NCI-H526 treated with DMSO at 0.1 percent for 48 hours (cell line): ENCODE data around the gene ART5.

Source experiments
- DNase-seq: peaks from one replicate; lab custom pipeline; 2025; lab: John Stamatoyannopoulos, UW

Gene ART5

DNA sequence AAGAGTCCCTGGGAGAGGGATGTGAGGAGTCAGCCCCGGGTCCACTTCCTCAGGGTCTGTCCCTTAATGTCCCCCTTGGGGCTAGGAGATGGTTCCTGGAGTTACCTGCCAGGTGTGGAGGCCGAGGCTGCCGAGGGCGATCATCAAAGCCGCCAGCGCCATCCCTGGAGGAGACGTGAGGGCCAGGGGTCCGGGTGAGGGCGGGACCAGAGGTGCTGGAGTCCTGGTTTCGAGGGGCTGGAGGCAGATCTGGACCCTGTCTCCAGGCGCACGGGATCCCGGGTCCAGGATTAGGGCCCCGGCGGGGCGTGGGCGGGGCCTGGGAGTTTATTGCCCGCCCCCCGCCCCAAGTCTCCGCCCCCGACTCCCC, at the start of gene ART5:
Gene ART5 (minus strand): TSS at position 292 of the 370 bp plus-strand sequence. CDS start 130 bp downstream, at position 162.
- DNase-seq: peak; percentile 79

- DNase-seq: no peak
Observed at GRCh38 chr11:3686751-3687150, 45.0 kb upstream of the ART5 start.

GRCh38 chr11:3685923-3686322, 44.1 kb upstream of the ART5 start:
- DNase-seq: no peak

DNA sequence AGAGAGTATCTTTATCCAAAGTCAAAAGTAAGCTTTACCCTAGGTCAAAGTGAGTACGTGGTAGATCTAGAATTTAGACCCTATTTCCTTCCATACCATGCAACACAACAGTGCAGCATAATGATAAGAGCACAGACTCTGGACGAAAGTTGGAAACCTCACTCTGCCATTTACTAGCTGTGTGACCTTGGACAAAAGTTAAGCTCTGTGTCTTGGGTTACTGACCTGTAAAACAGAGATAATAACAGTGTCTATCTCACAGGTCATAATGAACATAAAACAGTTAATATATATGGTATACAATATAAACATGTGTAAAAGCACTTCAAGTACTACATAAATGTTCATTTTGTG, 43.0 kb upstream of the ART5 start:
- DNase-seq: no peak

DNA sequence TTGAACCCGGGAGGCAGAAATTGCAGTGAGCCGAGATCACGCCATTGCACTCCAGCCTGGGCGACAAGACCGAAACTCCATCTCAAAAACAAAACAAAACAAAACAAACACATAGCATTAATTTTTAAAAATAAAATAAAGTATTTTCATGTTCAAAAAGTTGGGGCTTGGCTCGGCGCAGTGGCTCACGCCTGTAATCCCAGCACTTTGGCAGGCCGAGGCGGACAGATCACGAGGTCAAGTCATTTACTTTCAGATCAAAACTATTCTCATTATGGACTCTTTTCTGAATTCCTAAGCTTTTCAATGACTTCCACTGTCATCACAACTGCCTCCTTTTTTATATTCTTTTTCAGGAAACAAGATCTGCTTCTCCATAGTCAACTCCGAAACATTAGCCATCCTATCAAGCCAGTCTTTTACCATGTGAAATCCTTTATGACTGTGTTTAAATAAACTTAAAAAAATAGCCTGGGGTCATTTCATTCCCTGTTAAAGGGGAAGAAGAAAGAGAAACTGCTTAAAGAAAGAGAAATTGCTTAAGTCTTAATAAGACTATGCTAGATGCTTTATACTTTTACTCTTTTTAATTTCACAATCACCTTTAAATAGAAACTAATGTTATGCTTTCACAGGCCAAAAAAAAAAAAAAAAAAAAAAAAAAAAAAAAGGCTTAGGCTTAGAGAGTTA, 42.5 kb upstream of the ART5 start:
- no peak for DNase-seq

- no peak for DNase-seq
Observed at GRCh38 chr11:3683039-3683438, 41.2 kb upstream of the ART5 start.

DNA sequence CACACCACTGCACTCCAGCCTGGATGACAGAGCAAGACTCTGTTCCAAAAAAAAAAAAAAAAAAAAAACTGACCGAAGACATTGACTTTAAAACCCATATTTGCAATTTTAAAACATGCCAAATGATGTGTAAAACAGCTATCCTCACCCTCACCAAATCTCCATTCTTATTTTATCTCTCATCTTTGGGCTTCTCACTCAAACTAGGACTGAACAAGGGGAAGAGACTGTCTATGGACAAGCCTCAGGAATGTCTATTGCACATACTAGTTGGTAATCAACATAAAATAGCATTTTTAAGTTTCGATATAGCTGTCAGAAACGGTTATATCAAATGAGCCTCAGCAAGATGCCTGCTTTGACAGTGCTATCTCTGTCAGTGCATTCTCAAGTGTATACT, 37.3 kb upstream of the ART5 start:
- no peak for DNase-seq

GRCh38 chr11:3675971-3676370, 34.2 kb upstream of the ART5 start:
- no peak for DNase-seq

- no peak for DNase-seq
Observed at GRCh38 chr11:3674189-3674588, 32.4 kb upstream of the ART5 start.

DNA sequence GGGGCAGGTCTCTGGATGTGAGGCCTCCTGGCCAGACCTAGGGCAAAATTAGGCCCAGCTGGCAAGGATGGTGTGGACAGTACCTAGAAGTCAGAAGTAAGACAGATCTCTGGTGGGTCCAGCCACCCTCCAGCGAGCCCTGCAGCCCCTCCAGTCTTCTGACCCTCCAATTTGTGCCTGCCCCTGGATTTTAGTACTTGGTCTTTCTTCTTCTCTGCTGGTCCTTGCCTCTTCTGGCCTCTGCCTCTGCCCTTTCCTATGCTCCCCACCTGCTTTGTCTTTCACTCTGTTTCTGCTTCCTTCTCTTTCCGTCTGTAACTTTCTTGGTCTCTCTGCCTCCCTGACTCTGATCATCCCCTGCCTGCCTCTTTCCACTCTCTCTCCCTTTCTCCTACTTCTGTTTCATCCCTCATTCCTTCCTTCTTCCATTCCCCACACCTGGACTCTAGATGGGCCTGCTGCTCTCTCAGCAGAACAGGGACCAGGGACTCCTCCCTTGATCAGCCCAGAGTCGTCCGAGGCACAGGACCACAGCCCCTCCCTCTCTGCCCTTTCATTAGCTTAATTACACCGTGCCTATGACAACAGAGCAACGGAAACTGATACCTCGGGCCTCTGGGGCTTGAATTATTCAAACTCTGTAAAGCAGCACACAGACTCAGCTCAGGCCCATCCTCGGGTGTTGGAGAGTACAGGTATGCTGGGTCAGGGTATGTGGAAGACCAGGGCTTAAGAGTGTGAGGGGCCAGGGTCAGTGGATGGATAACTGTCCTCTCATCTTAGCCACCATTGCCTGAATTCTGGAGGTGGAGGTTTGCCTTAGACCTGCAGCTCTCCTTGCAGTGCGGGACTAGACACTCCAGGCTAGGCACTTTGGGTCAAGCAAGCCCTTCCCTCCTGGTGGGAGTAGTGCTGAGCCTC, 29.8 kb upstream of the ART5 start, which contains the start of gene CHRNA10:
Gene CHRNA10 (minus strand): TSS at position 51 of the 921 bp plus-strand sequence. CDS start 72 bp downstream, outside the sequence.
- peak; percentile 97 for DNase-seq

DNA sequence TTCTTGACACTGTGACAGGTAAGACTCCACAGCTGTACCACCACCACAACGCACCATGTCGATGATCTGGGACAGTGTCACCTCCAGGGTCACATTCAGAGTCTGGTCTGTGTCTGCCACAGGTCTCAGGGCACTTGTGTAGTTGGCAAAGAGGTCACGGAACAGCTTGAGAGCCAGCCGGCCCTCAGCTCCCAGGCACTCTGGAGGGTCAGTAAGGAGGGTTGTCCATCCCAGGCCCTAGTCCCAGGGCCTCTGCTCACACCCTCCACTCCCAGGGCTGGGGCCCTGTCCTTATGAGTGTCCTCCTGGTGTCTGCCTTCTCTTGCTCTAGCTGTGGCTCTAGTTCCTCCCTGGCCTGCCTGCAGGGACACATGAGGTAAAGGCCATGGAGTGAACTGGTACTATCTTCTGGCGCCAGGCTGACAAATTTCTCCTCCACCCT, 28.0 kb upstream of the ART5 start:
- DNase-seq: no peak

- DNase-seq: no peak
Observed at GRCh38 chr11:3669128-3669527, 27.3 kb upstream of the ART5 start.

GRCh38 chr11:3667149-3668035, 25.6 kb upstream of the ART5 start:
- no peak for DNase-seq

DNA sequence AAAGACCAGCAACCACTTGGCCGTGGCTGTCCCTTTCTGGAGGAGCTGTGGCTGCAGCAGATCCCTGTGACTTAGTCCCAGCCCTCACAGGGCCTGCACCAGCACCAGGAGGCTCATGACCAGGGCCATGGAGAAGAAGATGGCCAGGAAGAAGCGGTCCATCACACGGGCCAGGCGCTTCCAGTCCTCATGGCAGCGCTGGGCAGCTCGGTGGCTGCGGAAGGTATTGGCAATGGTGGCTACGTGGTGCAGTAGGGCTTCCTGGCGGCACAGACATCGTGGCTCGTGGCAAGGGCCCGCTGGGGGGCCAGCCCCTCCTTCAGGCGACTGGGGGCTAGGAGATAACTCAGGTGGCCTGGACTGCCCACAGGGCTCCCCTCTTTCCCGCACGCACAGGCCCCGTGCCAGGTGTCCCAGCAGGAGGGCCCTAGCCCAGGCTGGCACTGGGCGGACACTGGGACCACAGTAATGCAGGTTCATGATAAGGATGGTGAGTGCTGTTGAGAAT, 24.3 kb upstream of the ART5 start:
- DNase-seq: no peak

- DNase-seq: no peak
Observed at GRCh38 chr11:3665336-3666022, 23.7 kb upstream of the ART5 start.

DNA sequence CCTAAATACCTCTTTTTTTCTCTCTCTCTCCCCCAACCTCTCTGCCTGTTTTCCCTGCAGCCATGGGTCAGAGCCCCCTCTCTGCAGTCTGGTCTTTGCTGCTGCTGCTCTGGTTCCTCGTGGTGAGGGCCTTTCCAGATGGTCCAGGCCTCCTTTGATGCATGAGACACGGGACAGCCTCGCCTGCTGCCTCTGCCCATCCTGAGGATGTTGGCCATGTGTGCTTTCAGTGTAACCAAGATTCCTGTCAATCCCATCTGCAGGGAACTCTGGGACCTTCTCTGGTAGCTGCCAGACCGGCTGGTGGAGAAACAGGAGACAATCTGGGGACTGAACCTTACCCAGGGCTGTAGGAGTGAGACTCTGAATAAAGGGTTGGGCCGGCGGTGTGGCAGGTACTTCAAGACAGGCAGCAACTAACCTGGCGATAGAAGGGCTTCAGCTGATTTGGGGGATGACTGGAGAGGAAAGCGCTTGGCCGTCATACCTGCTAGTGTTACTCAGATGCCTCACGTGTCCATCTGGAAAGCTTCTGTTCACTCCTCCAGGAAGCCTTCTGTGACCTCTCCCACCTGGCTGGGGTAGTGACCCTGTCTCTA, 22.3 kb upstream of the ART5 start:
- no peak for DNase-seq

DNA sequence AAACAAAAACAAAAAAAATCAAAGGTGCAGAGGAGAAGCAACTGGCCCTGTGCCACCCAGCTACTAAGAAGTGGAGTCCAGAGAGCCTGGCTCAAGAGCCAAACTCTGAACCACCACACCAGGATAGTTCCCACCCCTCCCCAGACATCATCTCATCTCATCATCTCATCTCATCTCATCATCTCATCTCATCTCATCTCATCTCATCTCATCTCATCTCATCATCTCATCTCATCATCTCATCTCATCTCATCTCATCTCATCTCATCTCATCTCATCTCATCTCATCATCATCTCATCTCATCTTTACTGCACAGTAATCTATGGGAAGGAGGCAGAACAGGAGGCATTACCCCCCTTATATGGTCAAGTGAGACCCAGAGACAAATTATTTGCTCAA, 21.1 kb upstream of the ART5 start:
- no peak for DNase-seq

DNA sequence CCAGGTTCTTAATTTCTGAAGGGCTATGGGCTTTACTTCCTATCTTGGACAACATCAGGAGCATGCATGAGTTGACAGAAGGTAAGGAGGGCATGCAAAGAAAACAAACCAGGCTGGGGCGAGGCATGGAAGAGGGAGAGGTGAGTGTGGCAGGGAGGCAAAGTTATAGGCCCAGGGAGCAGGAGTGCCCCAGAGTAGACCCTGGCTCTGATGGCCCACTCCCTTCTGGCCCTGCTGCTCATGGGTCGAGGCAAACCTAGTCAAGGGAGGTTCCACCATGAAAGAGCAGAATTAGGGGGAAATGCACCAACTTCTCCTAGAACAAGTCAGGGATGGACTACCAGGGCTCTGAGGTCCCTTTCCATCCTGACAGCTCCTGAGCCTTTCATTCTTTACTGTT, 19.2 kb upstream of the ART5 start:
- no peak for DNase-seq

GRCh38 chr11:3659595-3660515, 18.1 kb upstream of the ART5 start:
- DNase-seq: no peak

DNA sequence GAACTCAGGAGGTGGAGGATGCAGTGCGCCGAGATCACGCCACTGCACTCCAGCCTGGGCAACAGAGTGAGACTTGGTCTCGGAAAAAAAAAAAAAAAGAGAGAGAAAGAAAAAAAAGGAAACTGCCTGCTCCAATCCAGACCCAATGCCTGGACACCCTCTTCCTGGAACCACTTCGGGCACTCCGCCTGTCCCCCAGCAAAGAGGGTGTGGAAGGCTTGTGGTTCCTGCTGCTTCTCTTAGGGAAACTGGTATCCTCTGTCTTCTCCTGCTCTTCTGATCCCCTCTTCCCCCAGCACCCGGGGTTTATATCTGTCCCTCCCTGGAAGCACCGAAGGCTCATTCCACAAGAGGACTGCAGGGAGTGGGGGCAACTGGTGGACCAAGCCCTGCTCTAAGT, 16.5 kb upstream of the ART5 start:
- no peak for DNase-seq
